Osteoblast (primary cell): ENCODE data around the gene PGLYRP1. TPM values are rescaled to one million over a fixed set of nuclear protein-coding genes. Genes with fewer than 3 reads are reported as not detected.

ENCODE experiments used
- DNase-seq: peaks from one replicate; pipeline ENCODE4 v3.0.0; 2011; ENCODE audit warnings: low spot score, mixed read lengths; ENCODE audit not compliant: insufficient read length; ENCODE audit errors: missing footprints
- H2AFZ ChIP-seq: 2 replicates; pipeline ENCODE4 v1.6.0; 2011; ENCODE audit warnings: mild to moderate bottlenecking, low read length
- H3K27ac ChIP-seq: 2 replicates; pipeline ENCODE4 v1.5.1; 2011; ENCODE audit warnings: mild to moderate bottlenecking, low read depth, low read length, moderate library complexity
- H3K27me3 ChIP-seq: 2 replicates; pipeline ENCODE4 v1.6.0; 2012; ENCODE audit warnings: mild to moderate bottlenecking, control low read depth, inconsistent platforms, low read length, moderate library complexity; ENCODE audit not compliant: insufficient read depth
- H3K36me3 ChIP-seq: 2 replicates; pipeline ENCODE4 v1.5.1; 2011; ENCODE audit warnings: mild to moderate bottlenecking, low read length, control low read depth, moderate library complexity; ENCODE audit not compliant: insufficient read depth
- H3K4me1 ChIP-seq: 2 replicates; pipeline ENCODE4 v1.5.1; 2011; ENCODE audit warnings: mild to moderate bottlenecking, low read length, control low read depth, moderate library complexity; ENCODE audit not compliant: insufficient read depth
- H3K4me2 ChIP-seq: 2 replicates; pipeline ENCODE4 v1.6.0; 2011; ENCODE audit warnings: mild to moderate bottlenecking, low read length; ENCODE audit not compliant: insufficient read depth
- H3K4me3 ChIP-seq: fragments of 200-600 bp; sonication (generic); 3 replicates; pipeline ENCODE4 v1.5.1; 2012; ENCODE audit warnings: mild to moderate bottlenecking, low read length, inconsistent platforms; ENCODE audit not compliant: insufficient read depth
- H3K79me2 ChIP-seq: 2 replicates; pipeline ENCODE4 v1.6.0; 2012; ENCODE audit warnings: mild to moderate bottlenecking, low read length, control low read depth, inconsistent platforms; ENCODE audit not compliant: insufficient read depth
- H3K9me3 ChIP-seq: 2 replicates; pipeline ENCODE4 v1.5.1; 2011; ENCODE audit warnings: low read depth, low read length, control low read depth
- H4K20me1 ChIP-seq: 2 replicates; pipeline ENCODE4 v1.6.0; 2012; ENCODE audit warnings: mild to moderate bottlenecking, low read length, control low read depth; ENCODE audit not compliant: insufficient read depth
- total RNA-seq: library from RNA; depleted of rRNA; stranded (reverse); fragments of >200 nt; gene quantifications from 2 replicates; pipeline ENCODE4 v1.2.3, GENCODE V29; 2012
- TF ChIP-seq, protein P1 (sequence below): IDR thresholded peaks from 2 replicates; pipeline ENCODE4 v1.5.1; 2011; ENCODE audit warnings: mild to moderate bottlenecking, low read depth, low read length, moderate library complexity; ENCODE audit errors: extremely low read depth

The PGLYRP1 gene
- total RNA-seq, 1 donor: not detected

DNA sequence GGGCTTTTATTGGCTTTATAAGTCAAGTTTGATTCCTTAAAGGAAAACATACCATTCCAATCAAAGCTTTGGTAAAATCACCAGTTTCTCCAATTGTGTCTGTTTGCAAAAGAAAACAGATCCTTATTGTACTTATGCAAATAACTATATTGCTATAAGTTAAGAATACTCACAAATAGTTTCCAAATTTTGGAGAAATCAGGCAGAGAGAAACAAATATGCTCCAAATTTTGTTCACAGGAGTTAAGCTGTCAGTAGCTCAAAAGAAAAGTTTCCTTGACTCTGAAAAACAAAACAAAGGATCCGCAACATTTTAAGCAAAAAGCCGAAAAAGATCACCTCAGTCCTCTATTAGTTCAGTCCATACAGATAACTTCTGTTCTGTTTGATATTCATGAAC is 37.2 kb upstream of the PGLYRP1 start:
- H3K4me3 ChIP-seq: no peak overlapping the region
- H3K9me3 ChIP-seq: no peaks in the 10 kb centered on the region
- TF ChIP-seq, protein P1, sequence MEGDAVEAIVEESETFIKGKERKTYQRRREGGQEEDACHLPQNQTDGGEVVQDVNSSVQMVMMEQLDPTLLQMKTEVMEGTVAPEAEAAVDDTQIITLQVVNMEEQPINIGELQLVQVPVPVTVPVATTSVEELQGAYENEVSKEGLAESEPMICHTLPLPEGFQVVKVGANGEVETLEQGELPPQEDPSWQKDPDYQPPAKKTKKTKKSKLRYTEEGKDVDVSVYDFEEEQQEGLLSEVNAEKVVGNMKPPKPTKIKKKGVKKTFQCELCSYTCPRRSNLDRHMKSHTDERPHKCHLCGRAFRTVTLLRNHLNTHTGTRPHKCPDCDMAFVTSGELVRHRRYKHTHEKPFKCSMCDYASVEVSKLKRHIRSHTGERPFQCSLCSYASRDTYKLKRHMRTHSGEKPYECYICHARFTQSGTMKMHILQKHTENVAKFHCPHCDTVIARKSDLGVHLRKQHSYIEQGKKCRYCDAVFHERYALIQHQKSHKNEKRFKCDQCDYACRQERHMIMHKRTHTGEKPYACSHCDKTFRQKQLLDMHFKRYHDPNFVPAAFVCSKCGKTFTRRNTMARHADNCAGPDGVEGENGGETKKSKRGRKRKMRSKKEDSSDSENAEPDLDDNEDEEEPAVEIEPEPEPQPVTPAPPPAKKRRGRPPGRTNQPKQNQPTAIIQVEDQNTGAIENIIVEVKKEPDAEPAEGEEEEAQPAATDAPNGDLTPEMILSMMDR: no peak
- no peaks in the 10 kb centered on the region for H4K20me1 ChIP-seq
- H3K27ac ChIP-seq: no peak overlapping the region
- no peak overlapping the region for H3K4me2 ChIP-seq
- no peaks in the 10 kb centered on the region for H3K4me1 ChIP-seq
- DNase-seq: no peak
- H3K27me3 ChIP-seq: peaks cover 58% of the 10 kb centered on the region
- H2AFZ ChIP-seq: no peak overlapping the region
- no peaks in the 10 kb centered on the region for H3K36me3 ChIP-seq
- no peaks in the 10 kb centered on the region for H3K79me2 ChIP-seq

- Histone ChIP-seq H3K27ac (no peak overlapping the region), H3K9me3 (no peaks in the 10 kb centered on the region), H3K4me2 (no peak overlapping the region), H3K4me3 (no peak overlapping the region), H3K4me1 (no peaks in the 10 kb centered on the region), H3K36me3 (no peaks in the 10 kb centered on the region), H3K79me2 (no peaks in the 10 kb centered on the region), H4K20me1 (no peaks in the 10 kb centered on the region), H2AFZ (no peak overlapping the region), H3K27me3 (peaks cover 65% of the 10 kb centered on the region)
- TF ChIP-seq, protein P1: no peak
- no peak for DNase-seq
Measured at GRCh38 chr19:46058778-46059177, 35.9 kb upstream of the PGLYRP1 start.

DNA sequence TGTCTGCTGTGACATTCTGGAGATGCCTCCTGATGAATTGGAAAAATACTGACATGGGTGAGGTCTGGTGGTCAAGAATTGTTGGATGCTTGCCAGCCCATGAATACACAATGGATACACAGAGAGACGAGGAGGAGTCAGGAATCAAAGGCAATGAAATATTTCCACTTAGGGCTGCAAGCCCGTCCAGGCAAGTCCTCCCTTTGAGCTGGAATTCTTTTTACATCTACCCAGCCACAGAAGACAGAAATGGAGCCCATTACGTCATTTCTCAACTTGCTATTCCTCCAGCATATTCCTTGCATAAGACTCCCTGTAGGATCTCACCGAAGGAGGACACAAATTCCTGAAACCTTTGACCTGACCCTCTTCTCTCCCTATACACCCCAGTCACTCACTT is 33.7 kb upstream of the PGLYRP1 start:
- Histone ChIP-seq H3K27me3 (peaks cover 59% of the 10 kb centered on the region), H4K20me1 (no peaks in the 10 kb centered on the region), H3K9me3 (no peaks in the 10 kb centered on the region), H3K4me3 (no peak overlapping the region), H3K4me2 (no peak overlapping the region), H3K27ac (no peak overlapping the region), H3K79me2 (no peaks in the 10 kb centered on the region), H3K4me1 (no peaks in the 10 kb centered on the region), H2AFZ (no peak overlapping the region), H3K36me3 (no peaks in the 10 kb centered on the region)
- DNase-seq: no peak
- TF ChIP-seq, protein P1: no peak

GRCh38 chr19:46052896-46053295 is 30.0 kb upstream of the PGLYRP1 start:
- no peak for DNase-seq
- Histone ChIP-seq H3K4me1 (no peaks in the 10 kb centered on the region), H4K20me1 (no peaks in the 10 kb centered on the region), H3K4me3 (no peak overlapping the region), H2AFZ (no peak overlapping the region), H3K27ac (no peak overlapping the region), H3K79me2 (no peaks in the 10 kb centered on the region), H3K27me3 (peaks cover 67% of the 10 kb centered on the region), H3K36me3 (no peaks in the 10 kb centered on the region), H3K9me3 (no peaks in the 10 kb centered on the region), H3K4me2 (no peak overlapping the region)
- TF ChIP-seq, protein P1: no peak
